ENCODE results near the gene THEMIS. TPM values are rescaled to one million over a fixed set of nuclear protein-coding genes. Genes with fewer than 3 reads are reported as not detected.

Gene THEMIS
- total RNA-seq, 1 donor from 2014 or later, result 61.0 TPM

DNA sequence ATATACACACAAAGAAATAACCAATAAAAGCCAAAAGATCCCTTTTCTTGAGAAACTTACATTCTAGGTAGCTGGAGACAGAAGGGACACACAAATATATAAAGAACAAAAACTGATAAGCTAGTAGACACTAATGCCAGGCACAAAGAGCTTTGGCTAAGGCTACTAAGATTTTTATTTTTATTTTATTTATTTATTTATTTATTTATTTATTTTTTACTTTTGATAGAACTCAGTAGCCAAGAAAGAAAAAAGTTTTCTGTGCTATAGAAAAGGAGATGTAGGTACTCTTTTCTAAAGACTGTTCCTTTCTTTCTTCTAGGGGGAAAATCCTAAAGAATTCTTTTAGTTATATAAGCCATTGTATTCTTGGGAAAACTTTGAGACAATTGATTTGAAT is 34.1 kb downstream of the THEMIS start:
- intact Hi-C loops (cut with micrococcal nuclease), result no loop called here

DNA sequence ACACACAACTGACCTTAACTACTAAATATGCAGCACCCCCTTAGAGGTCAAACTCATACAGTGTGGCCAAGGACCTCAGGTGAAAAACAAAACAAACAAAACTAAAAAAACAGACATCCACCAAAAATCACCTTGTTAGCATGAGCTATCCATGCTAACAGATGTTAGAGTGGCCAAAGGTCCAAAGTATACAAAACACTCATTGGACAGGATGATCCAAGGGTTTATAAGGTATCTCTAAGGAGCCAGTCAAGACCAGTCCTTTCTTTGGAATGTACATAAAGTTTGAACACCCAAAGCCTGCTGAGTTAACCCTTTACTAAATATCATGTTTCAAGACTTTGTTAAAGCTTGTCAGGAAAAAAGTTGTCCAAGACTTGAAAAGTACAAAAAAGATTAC is 35.8 kb downstream of the THEMIS start:
- intact Hi-C loops (cut with micrococcal nuclease), result no loop called here

DNA sequence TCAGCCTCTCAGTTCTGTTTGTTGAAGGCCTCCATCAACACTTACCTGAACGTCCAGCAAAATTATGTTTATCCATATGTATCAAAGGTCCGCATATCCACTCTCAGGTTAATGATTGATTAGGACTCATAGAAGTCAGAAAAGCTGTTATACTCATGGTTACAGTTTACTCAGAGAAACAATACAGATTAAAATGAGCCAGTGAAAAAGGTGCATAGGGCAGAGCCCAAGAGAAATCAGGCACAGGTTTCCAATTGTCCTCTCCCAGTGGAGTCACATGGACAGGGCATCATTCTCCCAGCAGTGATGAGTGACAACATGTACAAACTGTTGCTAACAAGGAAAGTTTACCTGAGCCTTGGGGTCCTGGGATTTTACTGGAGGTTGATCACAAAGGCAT is 36.2 kb downstream of the THEMIS start:
- intact Hi-C loops (cut with micrococcal nuclease), result no loop called here

DNA sequence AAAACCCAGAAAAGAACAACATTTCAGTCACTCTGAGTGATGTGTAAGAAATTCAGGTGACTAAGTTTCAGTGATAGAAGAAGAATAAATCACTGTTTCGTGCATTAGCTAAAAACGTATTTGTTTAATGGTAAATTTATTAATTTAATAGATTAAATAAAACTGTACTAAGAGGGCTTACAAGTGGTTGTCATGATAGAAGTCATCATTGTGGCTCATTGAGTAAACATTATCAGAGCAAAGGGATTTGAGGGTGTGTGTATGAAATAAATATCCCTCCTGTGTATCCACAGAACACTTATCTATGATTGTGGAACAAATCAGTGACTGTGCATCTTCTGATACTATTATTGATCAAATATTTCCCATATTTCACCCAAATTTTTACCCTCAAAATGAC is 40.1 kb downstream of the THEMIS start:
- intact Hi-C loops (cut with micrococcal nuclease), result no loop called here

DNA sequence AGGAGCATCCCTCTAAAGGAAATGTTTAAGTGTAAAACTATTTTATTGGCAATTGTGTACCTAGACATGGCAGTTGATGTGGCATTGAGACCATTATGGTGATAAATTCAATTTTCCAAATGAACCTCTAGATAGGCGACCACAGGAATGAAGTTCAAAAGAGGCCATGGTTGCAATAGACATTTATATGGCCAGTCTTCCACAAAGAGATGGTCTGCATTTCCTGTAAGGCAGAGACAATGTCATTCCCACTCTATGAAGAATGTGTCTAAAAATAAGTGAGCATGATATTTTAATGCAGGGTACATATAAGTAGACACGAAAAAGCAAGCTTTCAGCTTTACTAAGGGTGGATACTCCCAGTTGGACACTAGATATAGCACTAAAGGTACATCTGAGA is 40.9 kb downstream of the THEMIS start:
- intact Hi-C loops (cut with micrococcal nuclease), result no loop called here

DNA sequence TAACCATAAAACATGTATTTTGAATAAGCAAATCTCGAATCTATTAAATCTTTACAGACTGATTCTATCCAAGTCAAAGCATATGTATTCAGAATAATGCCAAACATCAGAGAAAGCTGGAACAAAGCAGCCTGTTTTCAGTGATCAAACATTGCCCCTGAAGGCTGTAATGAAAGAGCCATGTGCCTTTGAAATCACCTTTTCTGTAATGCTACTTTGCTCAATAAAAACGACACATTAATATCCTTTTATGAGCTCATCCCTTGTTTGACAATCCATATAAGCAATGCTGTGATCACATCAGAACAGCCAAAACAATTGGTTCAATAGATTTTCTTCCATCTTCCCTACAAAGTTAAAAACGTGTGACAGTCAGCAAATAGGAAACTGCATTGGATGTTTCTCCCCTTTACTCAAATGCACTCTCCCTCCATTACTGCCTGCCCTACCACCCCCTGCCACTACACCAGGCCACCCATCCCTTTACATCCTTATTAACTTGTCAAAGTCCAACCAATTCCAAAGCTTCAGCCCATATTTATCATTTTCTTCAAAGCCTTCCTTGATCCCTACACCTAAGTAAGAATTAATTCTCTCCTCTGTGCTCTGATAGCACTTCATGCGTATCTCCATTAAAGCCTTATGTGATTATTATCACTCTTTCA is 42.0 kb downstream of the THEMIS start:
- intact Hi-C loops (cut with micrococcal nuclease), result no loop called here

DNA sequence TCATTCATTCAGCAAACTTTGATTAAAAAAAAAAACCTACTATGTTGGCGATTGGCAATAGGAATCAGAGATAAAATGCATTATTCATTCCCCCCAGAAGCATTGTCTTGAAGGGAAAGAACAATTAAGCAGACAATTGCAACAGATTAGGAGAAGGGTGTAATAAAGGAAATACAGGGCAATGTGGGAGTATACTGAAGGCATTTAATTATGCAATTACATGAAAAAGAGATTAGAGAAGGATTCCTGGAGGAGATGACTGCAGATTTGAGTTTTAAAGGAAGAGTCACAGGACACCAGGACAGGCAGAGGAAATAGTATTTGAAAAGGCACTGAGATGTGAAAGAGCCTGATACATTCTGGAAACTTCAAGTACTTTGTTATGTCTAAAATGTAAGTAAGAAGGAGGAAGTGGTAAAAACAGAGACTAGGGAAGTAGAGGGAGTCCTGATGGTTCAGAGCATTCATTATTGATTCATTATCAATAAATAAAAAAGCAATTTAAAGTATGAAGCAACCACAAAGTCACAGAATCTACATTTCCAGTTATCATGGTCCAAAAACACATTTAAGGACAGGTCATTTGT is 43.7 kb downstream of the THEMIS start:
- intact Hi-C loops (cut with micrococcal nuclease), result loop anchor here (2.0 kb wide), 1 partner anchor 44 kb away; the partner anchor contains the start of gene THEMIS

DNA sequence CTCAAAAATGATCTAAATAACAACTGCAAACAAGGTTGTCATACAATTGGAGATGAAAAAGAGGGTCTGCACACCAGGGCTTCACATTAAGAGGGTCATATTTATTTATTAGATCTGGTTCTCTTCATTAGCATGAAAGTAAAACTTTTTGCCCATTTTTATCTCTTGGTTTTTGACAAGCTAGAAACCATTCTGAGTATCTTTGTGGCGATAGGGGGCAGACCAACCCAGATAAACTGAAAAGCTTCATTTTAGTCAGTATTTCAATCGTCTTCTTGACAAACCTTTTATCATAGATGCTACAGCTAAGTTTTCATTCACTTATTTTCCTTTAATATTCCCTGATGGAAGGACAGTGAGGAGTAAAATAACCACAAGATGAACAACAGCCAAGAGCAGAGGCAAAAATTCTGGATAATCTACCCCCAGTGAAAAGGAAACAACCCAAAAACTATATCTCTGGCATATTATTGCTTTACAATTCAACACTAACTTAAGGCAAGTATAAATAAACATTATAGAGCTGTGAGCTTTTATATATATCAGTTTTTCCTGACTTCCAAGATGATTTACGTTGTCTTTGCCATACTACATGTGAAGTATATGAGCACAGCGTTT is 45.2 kb downstream of the THEMIS start:
- intact Hi-C loops (cut with micrococcal nuclease), result loop anchor here (1.0 to 2.0 kb wide), 8 partner anchors 45 to 665 kb away; partner anchors contain the start of genes PTPRK and THEMIS

DNA sequence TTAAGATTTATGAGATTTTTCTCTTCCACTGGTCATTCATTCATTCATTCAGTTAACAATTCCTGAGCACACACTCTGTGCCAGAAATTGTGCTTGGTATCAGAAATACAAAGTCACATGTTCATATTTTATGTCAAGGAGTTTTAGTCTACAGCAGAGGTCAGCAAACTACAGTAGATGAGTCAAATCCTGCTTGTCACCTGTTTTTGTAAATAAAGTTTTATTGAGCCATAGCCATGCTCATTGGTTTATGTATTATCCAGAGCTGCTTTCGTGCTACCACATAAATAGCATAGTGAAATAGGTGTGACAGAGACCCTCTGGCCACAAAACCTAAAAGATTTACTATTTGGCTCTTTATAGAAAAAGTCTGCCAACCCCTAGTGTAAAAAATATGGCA is 46.8 kb downstream of the THEMIS start:
- intact Hi-C loops (cut with micrococcal nuclease), result loop anchor here (2.0 kb wide), 1 partner anchor 667 kb away; the partner anchor contains the start of gene PTPRK

DNA sequence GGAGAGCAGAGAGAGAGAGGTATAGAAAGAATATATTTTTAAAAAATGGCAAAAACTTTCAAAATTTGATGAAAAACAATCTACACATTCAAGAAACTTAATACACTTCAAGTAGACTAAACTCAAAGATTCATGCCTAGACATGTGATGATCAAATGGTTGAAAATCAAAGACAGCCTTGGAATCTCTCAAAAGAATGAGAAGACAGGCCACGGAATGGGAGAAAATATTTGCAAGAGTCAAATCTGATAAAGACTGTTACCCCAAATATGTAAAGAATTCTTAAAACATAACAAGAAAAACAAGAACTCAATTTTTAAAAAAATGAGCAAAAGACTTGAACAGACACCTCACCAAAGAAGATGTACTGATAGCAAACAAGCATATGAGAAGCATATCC is 49.7 kb downstream of the THEMIS start:
- intact Hi-C loops (cut with micrococcal nuclease), result no loop called here

DNA sequence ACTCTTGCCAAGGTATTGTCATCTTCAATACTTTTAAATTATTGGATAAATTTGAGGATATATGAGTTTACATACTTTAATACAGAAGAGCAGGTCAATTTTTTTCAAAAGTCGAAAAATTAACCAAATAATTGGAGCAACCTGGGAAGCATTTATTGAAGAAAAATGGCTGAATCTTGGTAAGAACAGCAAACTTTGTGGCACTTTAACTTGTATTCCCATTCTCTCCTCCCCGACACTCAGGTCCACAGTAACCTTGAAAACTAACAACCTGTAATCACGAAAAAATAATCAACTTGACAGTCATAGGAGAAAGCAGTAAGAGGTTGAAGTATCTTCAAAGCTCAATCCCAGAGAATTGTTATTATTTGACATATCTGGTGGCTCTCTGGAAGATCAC is 55.6 kb downstream of the THEMIS start:
- intact Hi-C loops (cut with micrococcal nuclease), result no loop called here

DNA sequence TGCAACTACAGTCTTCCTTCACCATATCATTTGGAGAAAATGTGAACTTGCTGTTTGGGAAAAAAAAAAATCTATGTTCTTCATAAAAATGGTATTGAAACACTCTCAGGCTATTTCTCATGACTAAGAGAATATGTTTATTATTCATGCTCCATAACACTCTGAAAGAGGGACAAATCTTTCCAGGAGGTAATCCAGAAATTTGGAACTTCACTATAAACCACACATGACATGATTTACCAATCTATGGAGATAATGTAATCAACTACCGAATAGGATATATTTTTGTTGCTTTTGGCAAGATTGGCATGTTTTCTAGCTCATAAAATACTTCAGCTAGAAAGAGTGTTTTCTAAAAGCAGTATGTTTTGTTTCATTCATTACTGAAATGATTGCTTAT is 56.3 kb downstream of the THEMIS start:
- intact Hi-C loops (cut with micrococcal nuclease), result no loop called here

DNA sequence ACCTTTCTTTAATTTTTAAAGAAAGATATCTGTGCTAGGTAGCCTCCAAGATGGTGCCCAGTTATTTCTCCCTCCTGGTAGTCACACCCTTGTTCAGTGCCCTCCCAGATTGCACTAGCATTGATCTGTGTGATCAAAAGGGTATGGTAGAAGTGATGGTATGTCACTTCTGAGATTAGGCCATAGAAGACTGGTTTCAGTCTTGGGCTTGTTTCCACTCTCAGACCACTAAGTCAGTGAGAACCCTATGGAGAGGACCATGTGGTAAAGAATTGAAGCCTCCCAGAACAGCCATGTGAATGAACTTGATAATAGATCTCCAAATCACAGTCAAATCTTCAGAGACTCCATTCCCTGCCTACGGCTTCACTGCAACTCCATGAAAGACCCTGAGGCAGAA is 57.3 kb downstream of the THEMIS start:
- intact Hi-C loops (cut with micrococcal nuclease), result no loop called here

DNA sequence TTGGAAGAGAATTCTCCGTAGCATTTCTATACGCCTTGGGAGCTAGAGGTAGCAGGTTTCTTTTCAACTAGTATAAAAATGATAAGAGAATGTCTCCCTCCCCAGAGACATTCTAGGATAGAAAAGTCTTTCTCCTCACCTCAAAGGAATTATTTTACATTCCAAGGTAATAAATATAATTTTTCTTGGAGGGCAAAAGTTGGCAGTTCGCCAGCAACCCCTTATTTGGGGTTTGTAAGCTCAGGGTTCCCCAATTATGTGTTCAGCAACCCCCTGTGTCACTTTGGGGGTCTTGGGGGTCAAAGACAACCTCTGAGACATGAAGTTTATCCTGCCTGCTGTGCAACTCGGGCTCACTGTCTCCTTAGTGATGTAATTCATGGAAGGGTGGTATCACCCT is 58.3 kb downstream of the THEMIS start:
- intact Hi-C loops (cut with micrococcal nuclease), result no loop called here

DNA sequence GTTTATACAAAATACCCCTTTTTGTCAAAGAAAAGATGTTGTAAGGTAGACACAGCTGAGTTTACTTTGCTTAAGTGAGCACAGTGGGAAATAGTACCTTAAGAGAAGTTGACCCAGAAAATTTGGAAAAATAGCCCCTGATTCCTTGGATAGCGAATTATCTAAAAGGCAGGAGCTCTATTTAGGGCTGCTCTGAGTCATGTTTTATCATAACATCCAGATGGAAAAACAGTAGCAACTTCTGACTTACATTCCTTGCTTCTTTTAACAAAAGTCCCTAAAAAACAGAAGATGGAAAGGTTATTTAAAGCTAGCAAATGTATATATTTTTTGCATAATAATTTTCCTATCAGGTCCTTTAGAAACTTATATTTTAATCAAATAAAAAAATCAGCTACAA is 59.0 kb downstream of the THEMIS start:
- intact Hi-C loops (cut with micrococcal nuclease), result no loop called here

DNA sequence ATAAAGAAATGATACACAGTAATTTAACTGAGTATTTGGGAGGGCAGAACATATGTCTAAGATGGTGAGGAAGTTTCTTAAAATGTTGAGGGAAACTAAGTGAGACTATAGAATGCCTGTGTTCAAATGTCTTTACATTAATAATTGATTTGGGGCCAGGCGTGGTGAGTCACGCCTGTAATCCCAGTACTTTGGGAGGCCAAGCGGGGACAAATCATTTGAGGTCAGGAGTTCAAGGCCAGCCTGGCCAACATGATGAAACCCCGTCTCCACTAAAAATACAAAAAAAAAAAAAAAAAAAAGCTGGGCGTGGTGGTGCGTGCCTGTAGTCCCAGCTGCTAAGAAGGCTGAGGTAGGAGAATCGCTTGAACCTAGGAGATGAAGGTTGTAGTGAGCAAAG is 66.7 kb downstream of the THEMIS start:
- intact Hi-C loops (cut with micrococcal nuclease), result no loop called here

DNA sequence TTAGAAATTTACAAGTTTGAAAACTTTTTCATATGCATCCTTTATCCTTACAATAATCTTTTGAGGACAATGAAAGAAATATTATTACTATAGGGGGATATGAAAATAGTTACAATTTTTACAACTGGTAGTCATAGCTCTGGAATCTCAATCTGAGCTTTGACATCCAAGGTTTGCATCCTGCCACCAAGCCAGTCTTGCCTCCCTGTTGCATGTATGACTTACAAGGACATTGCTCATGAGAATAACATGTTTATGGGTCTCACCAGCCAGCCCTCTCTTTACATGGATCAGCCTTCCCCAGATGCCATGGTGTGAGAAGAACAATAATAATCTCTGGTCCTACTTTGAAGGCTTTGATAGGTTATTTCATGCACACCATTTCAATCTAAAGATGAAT is 67.5 kb downstream of the THEMIS start:
- intact Hi-C loops (cut with micrococcal nuclease), result no loop called here

DNA sequence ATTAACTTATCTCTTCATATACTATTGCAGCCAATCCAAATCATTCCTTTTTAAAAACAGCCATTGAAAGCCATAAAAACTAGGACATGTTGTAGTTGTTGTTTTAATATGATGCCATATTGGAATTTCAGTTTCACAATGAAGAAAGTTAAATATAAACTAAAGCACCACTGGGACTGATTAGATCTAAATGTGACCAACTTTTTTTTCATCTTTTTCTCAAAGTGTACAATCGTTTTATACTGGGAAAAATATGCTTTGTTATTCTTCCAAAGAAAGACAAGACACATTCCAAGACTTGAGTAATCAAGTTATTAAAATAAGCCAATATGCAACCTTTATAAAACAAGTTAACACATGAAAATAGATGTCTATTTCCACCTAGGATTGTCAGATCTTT is 68.5 kb downstream of the THEMIS start:
- intact Hi-C loops (cut with micrococcal nuclease), result no loop called here

DNA sequence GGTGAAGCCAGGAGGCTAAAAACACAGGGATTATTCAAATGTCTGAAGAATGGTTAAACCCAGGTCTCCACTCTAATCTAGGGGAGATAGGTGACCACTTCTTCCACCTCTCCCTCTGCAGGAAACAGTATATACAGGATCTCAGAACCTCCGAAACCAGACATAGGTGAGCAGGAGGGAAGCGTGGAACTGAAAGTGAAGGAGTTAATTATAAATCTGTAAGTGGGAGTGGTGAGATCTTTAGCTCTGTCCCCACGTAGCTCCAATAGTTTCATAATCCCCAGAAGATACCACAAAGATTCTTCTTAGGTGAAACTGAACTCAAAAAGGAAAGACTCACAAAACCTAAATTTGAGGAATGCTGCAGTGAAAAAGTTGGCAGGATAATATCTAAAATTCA is 76.8 kb downstream of the THEMIS start:
- intact Hi-C loops (cut with micrococcal nuclease), result no loop called here

DNA sequence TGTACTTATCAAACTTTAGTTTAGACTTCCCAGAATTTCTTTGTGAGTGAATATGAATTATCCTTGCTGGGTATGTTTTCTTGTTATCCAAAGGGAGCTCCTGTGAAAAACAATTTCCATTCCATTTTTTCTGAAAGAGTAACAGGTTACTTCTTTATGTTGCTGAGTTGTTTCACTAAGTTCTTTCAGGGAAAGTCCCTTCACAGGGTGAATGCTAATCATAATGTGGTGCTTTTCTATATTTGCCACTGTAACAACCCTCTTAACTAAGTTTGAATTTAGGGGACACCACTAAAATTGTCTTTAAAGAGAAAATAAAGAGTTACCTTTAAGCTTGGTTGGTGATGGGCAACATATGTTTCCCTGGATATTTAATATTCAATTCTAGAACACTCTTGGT is 79.4 kb downstream of the THEMIS start:
- intact Hi-C loops (cut with micrococcal nuclease), result no loop called here

DNA sequence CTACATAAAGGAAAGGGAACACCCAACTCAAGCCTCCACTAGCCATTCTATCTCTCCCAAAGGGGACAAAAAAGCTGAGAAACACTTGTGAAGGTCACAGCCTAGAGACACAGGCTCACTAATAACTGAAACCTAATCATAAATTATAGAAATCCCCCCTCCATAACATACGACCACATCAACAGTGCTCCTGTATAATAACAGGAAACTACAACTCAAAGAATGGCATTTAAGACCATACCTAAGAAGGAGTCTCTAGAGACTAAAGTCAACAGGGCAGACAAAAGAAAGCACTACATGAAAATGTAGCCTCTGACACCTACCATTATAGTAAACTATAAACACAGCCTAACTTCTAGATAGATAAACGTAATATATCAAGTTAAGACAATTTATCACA is 82.7 kb downstream of the THEMIS start:
- intact Hi-C loops (cut with micrococcal nuclease), result no loop called here

DNA sequence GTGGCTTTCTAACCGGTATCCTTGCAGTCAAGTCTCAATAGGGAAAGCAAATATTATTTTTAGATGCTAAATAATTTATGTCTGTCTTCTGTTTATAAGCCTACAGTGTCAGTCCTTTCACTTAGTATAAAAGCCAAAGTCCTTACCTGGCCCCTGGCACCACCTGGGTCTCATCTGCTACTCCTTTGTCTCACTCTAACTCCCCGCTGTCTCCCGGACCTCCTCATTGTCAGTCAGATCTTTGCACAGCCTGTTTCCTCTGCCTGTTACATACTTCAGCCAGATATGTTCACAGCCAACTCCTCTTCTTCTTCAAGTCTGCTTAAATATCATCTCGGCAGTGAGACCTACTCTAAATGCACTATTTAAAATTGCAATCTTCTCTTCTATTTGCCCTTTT is 84.2 kb downstream of the THEMIS start:
- intact Hi-C loops (cut with micrococcal nuclease), result no loop called here

DNA sequence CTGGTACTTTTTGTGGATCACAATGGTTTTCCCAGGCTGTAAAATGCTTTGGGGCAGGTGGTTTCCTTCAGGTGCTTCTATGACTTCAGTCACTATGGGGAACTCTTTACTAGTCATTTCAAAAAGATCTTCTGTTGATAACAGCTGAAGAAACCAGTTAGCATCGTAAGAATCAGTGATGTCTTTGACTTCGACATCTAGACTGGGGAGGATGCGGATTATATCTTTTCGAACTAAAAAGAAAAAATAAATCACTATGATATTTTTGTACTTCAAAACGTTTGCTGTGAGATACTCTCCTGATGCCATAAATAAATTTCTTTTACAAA is 87.2 kb downstream of the THEMIS start:
- intact Hi-C loops (cut with micrococcal nuclease), result no loop called here

Measured in T-helper 1 cell treated with Interleukin-12 subunit alpha and Interleukin-12 subunit beta and Interleukin-4 antibody, amounts not matched to agents 30 ng/mL and 1 ng/mL, for 36 hours (primary cell).